GM23338 (cell line): ENCODE results near the gene SRD5A2.

Source experiments
- CTCF ChIP-seq, 2 experiments: fragments of 200-600 bp in 1 of 2; sonication (generic) in 1 of 2; conservative IDR thresholded peaks; 2 replicates each; pipeline versions ENCODE4 v1.5.1 to v1.6.1; 2016 to 2017; ENCODE audit warnings: antibody characterized with exemption in 2 of 2, low read depth in 2 of 2, mild to moderate bottlenecking in 2 of 2, moderate library complexity in 1 of 2
- REST ChIP-seq: IDR thresholded peaks from one replicate; pipeline ENCODE4 v1.6.1; 2018; ENCODE audit warnings: antibody characterized with exemption; ENCODE audit not compliant: unreplicated experiment

GRCh38 chr2:31526946-31527732 is 53.6 kb downstream of the SRD5A2 start:
- TF ChIP-seq CTCF (conservative IDR thresholded peaks at IDR 0.05; ENCODE audit: low read depth in 2 of 2): no peak
- TF ChIP-seq REST: no peak
